NCI-H774 (cell line): ENCODE measurements around the gene PRDX2.

Experiments used
- DNase-seq: peaks from one replicate; lab custom pipeline; 2025; lab: John Stamatoyannopoulos, UW

PRDX2 gene

DNA sequence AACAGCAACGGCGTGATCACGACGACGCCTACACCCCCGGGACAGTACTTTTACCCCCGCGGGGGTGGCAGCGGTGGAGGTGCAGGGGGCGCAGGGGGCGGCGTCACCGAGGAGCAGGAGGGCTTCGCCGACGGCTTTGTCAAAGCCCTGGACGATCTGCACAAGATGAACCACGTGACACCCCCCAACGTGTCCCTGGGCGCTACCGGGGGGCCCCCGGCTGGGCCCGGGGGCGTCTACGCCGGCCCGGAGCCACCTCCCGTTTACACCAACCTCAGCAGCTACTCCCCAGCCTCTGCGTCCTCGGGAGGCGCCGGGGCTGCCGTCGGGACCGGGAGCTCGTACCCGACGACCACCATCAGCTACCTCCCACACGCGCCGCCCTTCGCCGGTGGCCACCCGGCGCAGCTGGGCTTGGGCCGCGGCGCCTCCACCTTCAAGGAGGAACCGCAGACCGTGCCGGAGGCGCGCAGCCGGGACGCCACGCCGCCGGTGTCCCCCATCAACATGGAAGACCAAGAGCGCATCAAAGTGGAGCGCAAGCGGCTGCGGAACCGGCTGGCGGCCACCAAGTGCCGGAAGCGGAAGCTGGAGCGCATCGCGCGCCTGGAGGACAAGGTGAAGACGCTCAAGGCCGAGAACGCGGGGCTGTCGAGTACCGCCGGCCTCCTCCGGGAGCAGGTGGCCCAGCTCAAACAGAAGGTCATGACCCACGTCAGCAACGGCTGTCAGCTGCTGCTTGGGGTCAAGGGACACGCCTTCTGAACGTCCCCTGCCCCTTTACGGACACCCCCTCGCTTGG lies 9.3 kb downstream of the PRDX2 start:
- DNase-seq, result peak; percentile 51

DNA sequence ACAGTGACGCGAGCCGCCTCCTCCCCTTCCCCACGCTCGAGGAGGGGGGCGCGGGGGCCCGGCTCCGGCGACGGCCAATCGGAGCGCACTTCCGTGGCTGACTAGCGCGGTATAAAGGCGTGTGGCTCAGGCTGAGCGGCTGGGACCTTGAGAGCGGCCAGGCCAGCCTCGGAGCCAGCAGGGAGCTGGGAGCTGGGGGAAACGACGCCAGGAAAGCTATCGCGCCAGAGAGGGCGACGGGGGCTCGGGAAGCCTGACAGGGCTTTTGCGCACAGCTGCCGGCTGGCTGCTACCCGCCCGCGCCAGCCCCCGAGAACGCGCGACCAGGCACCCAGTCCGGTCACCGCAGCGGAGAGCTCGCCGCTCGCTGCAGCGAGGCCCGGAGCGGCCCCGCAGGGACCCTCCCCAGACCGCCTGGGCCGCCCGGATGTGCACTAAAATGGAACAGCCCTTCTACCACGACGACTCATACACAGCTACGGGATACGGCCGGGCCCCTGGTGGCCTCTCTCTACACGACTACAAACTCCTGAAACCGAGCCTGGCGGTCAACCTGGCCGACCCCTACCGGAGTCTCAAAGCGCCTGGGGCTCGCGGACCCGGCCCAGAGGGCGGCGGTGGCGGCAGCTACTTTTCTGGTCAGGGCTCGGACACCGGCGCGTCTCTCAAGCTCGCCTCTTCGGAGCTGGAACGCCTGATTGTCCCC lies 10.1 kb downstream of the PRDX2 start, which contains the start of gene JUNB:
JUNB (plus strand) TSS at position 142 of the 706 bp plus-strand sequence; CDS start at position 428, 286 bp downstream.
- peak; percentile 89 for DNase-seq

DNA sequence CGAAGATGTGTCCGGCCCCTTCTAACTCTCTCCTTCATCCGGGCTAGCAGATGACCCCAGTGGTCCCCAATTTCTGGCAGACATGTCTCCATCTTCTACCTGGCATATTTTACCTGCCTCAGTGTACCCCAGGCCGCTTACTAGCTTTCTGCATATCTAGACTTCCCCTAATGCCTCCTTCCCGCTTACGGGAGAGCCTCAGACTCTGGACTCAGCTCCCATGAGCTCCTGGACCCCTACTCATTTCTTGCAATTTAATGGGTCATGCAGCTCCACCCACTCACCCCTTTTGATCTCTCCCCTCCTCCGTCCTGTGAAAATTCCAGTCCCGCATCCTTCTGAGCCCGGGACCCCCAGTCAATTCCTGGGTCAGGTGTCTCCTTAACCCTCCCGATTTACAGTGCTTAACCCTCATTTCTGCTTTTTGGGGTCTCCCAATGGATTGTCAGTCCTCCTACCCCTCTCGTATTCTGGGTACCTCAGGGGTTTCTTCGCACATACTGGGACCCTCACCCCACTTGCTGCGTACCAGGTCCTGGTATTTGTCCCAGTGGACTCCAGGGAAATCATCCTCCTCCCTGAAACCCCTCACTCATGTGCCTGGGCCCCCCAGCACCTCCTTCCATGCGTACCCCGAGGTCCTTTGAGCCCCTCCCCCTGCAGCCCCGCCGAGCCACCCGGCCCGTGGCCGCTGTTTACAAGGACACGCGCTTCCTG lies 10.8 kb downstream of the PRDX2 start:
- no peak for DNase-seq

DNA sequence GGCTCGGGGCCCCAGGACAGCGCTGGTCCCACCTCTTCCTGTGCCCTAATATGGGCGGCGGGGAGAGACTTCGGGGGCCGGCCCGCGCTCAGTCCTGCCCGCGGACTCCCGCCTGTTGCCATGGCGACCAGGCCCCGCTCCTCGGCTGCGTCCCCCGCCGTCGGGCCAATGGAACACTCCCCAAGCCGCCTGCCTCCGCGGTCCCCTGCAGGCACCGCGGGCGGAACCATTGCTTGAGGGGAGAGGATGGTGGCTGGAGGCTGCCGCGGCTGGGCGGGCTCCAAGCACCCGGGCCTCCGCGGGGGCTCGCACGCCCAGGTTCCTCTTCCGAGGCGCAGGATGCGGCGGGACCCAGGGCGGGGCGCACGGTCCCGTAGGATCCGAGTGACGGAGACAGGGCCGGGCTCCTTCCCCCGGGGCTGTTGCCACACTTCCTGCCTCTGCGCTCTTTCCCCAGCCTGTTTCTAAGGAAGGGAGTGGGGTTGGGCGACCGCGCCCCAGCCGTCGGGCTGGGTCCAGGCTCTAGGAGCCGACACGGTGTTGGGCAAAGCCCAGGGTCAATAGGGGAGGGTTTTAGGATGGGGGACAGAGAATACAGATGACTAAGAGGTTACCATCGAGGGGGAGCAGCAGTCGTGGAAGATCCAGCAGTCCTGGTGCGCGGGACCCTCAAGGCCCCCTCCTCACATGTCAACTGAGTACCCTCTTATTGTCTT lies 11.5 kb downstream of the PRDX2 start:
- DNase-seq, result peak; percentile 96

DNA sequence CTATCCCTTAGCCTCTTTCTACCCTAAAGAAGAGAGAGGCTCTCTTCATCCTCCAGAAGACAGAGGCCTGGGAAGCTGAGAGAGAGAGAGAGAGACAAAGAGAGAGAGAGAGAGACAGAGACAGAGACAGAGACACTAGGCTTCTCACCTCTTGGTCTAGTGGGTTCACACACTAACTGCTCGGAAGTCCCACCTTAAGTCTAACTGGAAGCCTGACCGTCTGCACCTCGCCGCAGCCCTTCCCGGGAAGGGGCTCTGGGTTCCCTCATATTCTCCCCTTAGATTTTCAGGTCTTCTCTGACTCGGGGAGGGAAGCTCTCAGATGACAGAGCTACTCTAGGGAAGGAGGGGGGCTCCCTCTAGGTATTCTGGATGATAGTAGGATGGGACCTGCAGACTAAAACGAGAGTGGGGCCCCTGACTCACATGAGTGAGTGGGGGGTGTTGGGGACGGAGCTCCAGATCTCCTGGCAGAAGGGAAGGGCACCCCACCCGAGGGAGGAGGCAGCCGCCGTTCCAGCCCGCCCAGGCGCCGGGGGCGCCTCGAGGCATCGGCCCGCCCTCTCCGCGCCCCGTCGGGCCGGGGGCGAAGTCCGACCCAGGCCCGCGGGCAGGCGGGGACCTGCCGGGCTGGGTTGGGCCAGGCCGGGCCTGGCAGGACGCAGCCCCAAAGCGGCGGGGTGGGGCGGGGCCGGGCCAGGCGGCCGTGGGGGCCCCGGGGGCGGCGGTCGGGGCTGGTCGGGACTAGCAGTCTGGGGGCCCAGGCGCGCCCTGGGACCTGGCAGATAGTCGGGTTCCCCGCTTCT lies 12.3 kb downstream of the PRDX2 start:
- no peak for DNase-seq

DNA sequence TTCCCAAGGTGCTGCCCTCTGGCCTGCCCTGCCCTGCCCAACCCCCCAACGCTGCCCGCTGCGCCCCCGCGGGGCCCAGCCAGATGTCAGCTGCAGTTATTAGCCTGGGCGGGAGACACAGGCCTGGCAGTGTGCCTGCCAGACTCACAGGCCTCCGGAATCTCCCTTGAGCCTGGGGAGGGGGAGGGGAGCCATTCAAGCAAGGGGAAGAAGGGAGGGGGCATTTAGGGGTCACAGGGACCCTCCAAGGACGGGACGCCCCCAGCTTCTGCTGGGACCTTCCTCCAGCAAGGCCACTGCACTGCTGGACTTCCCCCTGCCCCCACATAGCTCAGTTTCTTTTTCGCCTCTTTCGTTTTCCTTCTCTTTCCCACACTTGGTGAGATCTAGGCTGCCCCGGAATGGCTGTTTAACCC lies 12.9 kb downstream of the PRDX2 start:
- DNase-seq, result peak; percentile 48

DNA sequence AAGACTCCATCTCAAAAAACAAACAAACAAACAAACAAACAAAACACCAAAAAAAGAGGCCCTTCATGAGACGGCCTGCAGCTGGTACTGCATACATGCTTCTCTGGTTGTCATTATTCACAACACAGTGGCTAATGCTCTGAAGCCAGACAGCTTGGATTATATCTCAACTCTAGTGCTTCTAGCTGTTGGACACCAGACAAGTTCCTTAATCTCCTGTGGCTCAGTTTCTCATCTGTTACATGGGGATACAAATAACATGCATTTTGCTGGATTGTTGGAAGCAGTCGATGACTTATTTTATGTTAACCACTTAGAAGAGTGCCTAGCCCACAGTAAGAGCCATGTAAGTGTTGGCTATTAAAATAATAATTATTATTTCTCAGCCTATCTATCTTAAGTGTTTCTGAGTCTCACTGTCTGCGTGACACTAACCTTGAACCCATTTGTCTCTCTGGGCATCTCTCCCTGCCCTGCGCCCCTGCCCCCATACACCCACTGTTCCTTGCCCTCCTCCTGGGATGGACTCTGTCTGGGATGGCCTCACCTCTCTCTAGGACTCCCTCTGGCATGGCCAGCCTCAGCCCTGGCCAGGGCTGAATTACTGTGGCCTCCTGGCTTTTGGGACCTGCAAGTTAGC lies 13.4 kb downstream of the PRDX2 start:
- no peak for DNase-seq

DNA sequence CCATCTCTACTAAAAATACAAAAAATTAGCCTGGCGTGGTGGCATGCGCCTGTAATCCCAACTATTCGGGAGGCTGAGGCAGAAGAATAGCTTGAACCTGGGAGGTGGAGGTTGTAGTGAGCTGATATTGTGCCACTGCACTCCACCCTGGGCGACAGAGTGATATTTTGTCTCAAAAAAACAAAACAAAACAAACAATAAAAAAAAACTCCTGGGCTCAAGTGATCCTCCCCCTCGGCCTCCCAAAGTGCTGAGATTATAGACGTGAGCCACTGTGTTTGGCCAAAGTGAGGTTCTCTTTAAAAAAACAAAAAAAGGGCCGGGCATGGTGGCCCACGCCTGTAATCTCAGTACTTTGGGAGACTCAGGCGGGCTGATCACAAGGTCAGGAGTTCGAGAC lies 14.1 kb downstream of the PRDX2 start:
- no peak for DNase-seq

DNA sequence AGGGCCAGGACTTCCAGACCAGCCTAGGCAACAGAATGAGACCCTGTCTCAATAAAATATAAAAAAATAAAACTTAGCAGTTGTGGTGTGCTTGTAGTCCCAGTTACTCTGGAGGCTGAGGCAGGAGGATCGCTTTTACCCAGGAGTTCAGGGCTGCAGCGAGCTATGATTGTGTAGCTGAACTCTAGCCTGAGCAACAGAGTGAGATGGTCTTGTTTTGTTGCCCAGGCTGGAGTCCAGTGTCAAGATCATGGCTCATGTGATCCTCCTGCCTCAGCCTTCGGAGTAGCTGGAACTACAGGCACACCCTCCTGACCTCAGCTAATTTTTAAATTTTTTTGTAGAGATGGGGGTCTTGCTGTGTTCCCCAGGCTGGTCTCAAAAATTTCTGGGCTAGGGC lies 14.6 kb downstream of the PRDX2 start:
- DNase-seq, result no peak

DNA sequence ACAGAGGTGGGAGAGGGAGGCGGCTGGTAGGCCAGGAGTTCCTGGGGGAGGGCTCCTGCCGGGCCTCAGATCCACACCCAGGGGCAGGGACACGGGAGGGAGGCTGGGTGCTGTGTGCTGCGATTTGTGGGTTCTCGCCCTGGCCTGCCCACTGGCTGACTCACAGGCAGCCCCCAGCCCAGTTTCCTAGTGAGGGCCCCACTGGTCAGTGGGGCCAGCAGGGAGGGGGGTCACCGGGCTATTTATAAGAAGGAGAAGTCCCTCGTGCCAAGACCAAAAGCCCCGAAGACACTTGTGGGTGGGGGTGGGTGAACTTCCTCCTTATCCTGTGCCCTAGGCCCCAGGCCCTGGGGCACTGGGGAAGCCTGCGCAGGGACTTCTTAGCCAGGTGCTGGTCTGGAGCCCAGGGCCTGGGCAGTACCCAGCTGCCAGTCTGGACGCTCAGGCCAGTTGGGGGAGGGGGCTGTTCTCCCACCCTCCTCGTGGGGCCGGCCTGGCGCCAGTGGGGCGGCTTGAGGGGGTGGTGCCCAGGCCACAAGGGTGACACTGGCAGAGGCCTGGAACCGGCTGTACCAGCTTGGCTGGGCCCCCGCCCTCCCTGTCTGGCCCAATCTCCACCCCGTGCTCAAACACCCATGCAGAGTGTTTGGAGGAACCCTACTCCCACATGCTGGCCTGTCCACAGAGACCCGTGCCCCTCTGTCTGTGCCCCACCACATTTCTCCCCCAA lies 15.3 kb downstream of the PRDX2 start:
- no peak for DNase-seq

DNA sequence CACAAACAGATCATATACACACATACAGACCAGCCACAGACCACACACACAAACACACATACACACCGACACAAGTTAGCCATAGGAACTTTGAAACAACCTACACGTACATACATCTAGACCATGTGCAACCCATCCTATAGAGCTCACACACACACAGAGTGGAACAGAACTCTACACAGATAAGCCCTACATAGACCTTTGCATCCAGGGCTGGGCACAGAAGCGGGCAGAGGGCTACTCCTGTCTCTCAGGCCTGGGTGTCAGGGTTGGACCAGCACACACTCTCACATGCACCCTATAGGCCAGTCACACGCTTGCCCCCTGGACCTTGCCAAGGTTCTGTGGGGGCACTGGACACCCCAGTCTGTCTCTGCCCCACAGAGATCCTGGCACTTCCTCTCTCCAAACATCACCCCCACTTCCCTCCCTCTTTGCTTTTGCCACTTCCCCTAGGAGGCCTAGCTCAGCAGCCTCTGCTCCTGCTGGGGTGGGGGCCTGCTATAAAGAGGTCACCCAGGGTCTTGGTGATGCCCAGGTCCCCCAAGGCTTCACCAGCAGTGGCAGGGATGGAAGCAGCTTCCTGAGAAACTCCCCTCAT lies 16.1 kb downstream of the PRDX2 start:
- no peak for DNase-seq

DNA sequence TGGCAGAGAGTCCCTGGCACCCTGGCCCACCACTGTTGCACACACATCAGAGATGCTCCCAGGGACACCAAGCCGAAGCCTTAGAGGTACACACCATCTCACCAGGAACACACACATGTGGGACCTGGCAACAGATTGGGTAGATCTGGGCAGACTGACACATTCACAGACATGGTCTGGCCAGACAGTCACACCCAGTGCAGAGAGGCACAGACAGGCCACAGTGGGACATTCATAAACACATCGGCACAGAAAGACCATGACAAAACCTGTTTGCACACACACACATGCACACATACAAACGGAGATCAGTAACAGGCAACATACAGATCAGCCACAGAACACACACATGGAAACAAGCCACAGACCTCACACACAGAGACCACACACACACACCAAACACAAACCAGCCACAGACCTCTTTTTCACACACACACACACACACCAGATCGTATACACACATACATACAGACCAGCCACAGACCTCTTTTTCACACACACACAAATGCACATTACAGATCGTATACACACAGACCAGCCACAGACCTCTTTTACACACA lies 16.6 kb downstream of the PRDX2 start:
- no peak for DNase-seq

DNA sequence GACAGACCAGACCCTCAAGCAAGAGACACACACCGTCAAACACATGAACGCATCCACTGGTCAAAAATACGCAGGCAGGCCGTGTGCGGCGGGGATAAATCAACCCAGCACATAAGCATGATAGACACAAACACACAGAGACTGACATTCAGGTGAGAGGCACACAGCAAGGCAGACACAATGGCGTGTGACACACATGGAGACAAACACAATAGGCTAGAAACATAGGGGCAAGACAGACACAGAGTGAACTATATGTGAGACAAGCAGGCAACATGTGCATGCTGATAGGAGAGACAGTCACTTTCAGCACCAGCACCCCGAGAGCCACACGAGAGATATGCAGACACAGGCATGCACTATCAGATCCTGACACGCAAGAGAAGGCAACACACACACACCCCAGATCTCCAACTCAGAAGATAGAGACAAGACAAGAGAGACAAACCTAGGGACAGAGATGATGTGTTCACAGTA lies 17.2 kb downstream of the PRDX2 start:
- DNase-seq, result no peak

DNA sequence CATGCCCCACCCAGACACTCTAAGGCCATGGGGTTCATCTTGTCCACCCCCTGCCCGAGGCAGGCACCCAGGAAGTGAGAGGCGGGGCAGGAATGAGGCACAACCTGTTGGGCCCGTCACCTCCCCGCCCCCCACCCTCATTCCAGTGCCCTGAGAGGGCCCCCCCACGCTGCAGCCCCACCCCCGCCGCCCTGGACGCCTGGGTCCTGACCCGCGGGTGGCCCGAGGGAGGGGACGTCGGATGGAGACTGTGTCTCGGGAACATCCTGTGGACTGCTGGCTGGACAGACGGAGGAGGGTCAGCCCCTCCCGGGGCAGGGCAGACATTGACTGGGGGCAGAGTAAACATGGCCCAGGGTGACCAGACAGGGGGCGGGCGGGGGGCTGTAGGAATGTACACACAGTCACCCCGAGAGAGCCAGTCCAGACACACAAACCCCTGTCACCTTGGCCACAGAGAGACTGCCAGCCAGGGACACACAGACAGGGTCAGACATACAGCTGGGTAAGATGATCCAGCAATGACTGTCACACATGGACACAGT lies 17.7 kb downstream of the PRDX2 start:
- DNase-seq, result no peak

DNA sequence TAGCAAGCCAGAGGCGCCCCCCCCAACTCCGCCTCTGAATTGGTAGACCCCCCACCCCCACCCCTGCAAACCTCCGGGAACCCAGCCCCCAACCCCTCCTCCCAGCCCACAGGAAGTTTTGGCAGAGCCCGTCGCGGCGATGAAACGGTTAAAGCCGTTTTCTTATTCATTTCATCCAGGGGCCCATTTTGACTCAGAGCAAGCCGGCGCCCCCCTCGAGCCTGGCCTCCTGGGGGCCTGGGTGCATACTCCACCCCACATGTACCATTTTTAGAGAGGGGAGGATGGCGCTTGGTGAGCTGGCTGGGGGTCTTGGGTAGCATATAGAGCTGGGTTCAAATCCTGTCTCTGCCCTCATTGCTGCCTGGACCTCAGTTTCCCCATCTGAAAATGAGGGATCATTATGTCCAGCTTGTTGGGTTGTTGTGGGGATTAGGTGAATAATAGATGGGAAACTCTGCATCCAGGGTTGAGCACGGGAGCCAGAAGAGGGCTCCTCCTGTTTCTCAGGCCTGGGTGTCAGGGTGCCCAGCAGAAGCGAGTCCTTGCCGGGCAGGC lies 18.2 kb downstream of the PRDX2 start:
- DNase-seq, result no peak

DNA sequence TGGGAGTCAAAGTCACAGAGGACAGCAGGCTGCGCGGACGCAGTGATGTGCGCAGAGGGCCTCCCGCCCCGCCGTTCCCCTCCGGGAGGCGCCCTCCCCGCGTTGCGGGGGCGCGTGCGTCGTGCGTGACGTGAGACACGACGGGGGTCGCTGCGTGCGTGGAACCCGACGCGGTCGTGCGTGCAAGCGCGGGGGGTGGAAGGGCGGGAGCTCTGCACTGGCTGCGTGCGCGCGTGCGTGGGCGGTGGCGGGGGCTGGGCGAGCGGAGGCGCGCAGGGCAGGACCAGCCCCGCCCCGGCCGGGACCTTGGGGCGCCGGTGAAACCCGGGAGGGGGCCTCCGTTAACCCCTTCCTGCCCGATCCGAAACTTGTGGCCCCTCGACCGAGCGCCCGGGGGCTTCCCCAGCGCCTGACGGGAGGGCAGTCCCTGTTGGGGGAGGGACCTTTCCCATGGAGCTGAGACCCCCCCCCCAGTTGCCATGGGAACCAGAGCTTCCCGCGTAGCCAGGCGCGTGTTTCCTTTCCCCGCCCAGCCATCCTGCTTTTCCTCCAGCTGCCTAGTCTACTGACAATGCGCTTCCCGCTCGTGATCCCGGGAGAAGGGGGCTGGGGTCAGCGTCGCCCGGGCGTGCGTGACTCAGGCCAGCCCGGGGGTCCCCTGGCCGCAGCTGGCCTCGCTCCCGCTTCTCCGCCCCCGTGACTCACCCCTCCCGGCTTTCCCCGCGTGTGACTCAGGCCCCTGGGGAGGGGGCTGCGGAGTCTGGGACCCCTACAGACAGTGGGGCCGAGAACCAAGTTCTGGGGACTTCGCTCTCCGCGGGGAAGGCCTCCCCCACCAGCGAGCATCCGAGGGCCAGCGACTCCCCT lies 18.9 kb downstream of the PRDX2 start:
- peak; percentile 69 for DNase-seq

DNA sequence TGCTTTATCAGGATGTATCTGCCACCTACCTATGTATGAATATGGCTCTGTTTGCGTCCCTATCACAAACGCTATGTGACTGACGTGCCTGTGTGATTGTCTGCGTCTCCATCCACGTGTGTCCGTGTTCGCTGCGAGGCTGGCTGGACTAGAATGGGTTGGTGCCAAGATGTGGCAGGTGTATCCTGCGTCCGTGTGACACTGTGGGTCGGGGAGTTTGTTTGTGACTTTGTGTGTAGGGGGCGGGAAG lies 19.5 kb downstream of the PRDX2 start:
- DNase-seq, result no peak
